Neuronal stem cell (in vitro differentiated cells): ENCODE results near the gene FOXP3.
"Not testable (repeated sequence)": the region's sequence is repeated elsewhere in the genome, so short reads cannot be mapped to it uniquely, and the experiment has no call there.

ENCODE experiments used
- DNase-seq: peaks from one replicate; pipeline ENCODE4 v3.0.0-alpha.2; 2013; ENCODE audit warnings: low spot score
- H2AFZ ChIP-seq: one replicate; pipeline ENCODE4 v1.6.1; 2013; ENCODE audit warnings: mild to moderate bottlenecking, low read length, inconsistent platforms
- H2AK5ac ChIP-seq: 2 replicates; pipeline ENCODE4 v1.6.1; 2013; ENCODE audit warnings: low read depth, mild to moderate bottlenecking, inconsistent platforms, low read length, moderate library complexity, mixed read lengths
- H2BK120ac ChIP-seq: 2 replicates; pipeline ENCODE4 v1.6.1; 2013; ENCODE audit warnings: low read depth, mild to moderate bottlenecking, inconsistent platforms, low read length, moderate library complexity, mixed read lengths
- H2BK12ac ChIP-seq: one replicate; pipeline ENCODE4 v1.6.1; 2013; ENCODE audit warnings: low read length, inconsistent platforms
- H2BK15ac ChIP-seq: 2 replicates; pipeline ENCODE4 v1.6.1; 2013; ENCODE audit warnings: mild to moderate bottlenecking, low read length, inconsistent platforms, mixed read lengths
- H2BK5ac ChIP-seq: one replicate; pipeline ENCODE4 v1.6.1; 2013; ENCODE audit warnings: inconsistent platforms, mild to moderate bottlenecking, low read length, moderate library complexity
- H3K14ac ChIP-seq: one replicate; pipeline ENCODE4 v1.6.1; 2013; ENCODE audit warnings: low read length, inconsistent platforms
- H3K18ac ChIP-seq: 2 replicates; pipeline ENCODE4 v1.6.1; 2013; ENCODE audit warnings: low read length, inconsistent platforms
- H3K23ac ChIP-seq: 2 replicates; pipeline ENCODE4 v1.6.1; 2013; ENCODE audit warnings: low read depth, mild to moderate bottlenecking, mixed read lengths, low read length, inconsistent platforms; ENCODE audit not compliant: poor library complexity
- H3K27ac ChIP-seq: replicated peaks from 3 replicates; pipeline ENCODE4 v1.5.1; 2013; ENCODE audit warnings: low read length, inconsistent platforms
- H3K27me3 ChIP-seq, 3 experiments: 2 replicates each; pipeline ENCODE4 v1.6.1; 2013; ENCODE audit warnings: low read length in 3 of 3, mild to moderate bottlenecking in 2 of 3, inconsistent platforms in 1 of 3, low read depth in 1 of 3, mixed read lengths in 1 of 3, moderate library complexity in 1 of 3; ENCODE audit not compliant: control insufficient read depth in 3 of 3, insufficient read depth in 3 of 3
- H3K36me3 ChIP-seq, 2 donors: replicated peaks in 1 of 2; 2 replicates each; pipeline ENCODE4 v1.6.1; 2013; ENCODE audit warnings: low read length in 2 of 2; ENCODE audit not compliant: control insufficient read depth in 2 of 2, insufficient read depth in 2 of 2
- H3K4ac ChIP-seq: 2 replicates; pipeline ENCODE4 v1.6.1; 2013; ENCODE audit warnings: inconsistent platforms, mild to moderate bottlenecking, low read length, moderate library complexity
- H3K4me1 ChIP-seq, 2 donors: 1 replicate in 1 of 2; 2 replicates in 1 of 2; pipeline ENCODE4 v1.6.1; 2013; ENCODE audit warnings: low read length in 2 of 2, low read depth in 1 of 2; ENCODE audit not compliant: control insufficient read depth in 2 of 2, insufficient read depth in 1 of 2
- H3K4me2 ChIP-seq: one replicate; pipeline ENCODE4 v1.6.1; 2013; ENCODE audit warnings: mild to moderate bottlenecking, low read length, inconsistent platforms; ENCODE audit not compliant: insufficient read depth, poor library complexity, severe bottlenecking
- H3K4me3 ChIP-seq, 2 donors: 2 replicates each; pipeline ENCODE4 v1.5.1; 2013; ENCODE audit warnings: low read length in 2 of 2, mild to moderate bottlenecking in 2 of 2, inconsistent platforms in 1 of 2, moderate library complexity in 1 of 2
- H3K79me1 ChIP-seq: one replicate; pipeline ENCODE4 v1.6.1; 2013; ENCODE audit warnings: low read depth, mild to moderate bottlenecking, inconsistent platforms, low read length, moderate library complexity
- H3K9ac ChIP-seq: one replicate; pipeline ENCODE4 v1.6.1; 2013; ENCODE audit warnings: mild to moderate bottlenecking, low read depth, low read length, inconsistent platforms; ENCODE audit not compliant: poor library complexity
- H3K9me3 ChIP-seq, 2 donors: replicated peaks in 1 of 2; 2 replicates each; pipeline versions ENCODE3 to v1.6.1; 2013; ENCODE audit warnings: low read length in 2 of 2, mild to moderate bottlenecking in 2 of 2, inconsistent platforms in 1 of 2, low read depth in 1 of 2, mixed read lengths in 1 of 2, moderate library complexity in 1 of 2; ENCODE audit not compliant: control insufficient read depth in 2 of 2, insufficient read depth in 1 of 2
- H4K8ac ChIP-seq: one replicate; pipeline ENCODE4 v1.6.1; 2013; ENCODE audit warnings: low read depth, mild to moderate bottlenecking, inconsistent platforms, low read length, moderate library complexity
- H4K91ac ChIP-seq: one replicate; pipeline ENCODE4 v1.6.1; 2013; ENCODE audit warnings: low read length, low read depth, mild to moderate bottlenecking, inconsistent platforms; ENCODE audit not compliant: poor library complexity
- WGBS, 2 donors: extraction: QIAGEN DNeasy Blood & Tissue Kit; methylation state at CpG; one replicate each; pipeline ENCODE4 v1.1.7; 2013; ENCODE audit warnings: missing lambda C conversion rate in 2 of 2, mixed read lengths in 1 of 2; ENCODE audit not compliant: insufficient read length in 2 of 2, insufficient replicate concordance in 1 of 2; ENCODE audit errors: extremely low coverage in 2 of 2; 5-methylcytosine and 5-hydroxymethylcytosine counted together

FOXP3 gene

GRCh38 chrX:49308604-49309269, 44.2 kb upstream of the FOXP3 start:
- H2AFZ ChIP-seq, result peak overlapping the region; percentile 16
- H3K4me1 ChIP-seq, result peaks cover 0 to 2% of the 10 kb centered on the region in 2 donors
- peaks cover 0 to 18% (median 0%) of the 10 kb centered on the region in 3 experiments for H3K27me3 ChIP-seq
- H2BK12ac ChIP-seq, result no peak overlapping the region
- H3K36me3 ChIP-seq, result no peaks in the 10 kb centered on the region
- H3K4me3 ChIP-seq, result no peak overlapping the region
- H3K4ac ChIP-seq, result no peak overlapping the region
- H3K14ac ChIP-seq, result peak overlapping the region; percentile 8
- no peak overlapping the region for H3K4me2 ChIP-seq
- no peak overlapping the region for H2BK120ac ChIP-seq
- no peaks in the 10 kb centered on the region for H3K79me1 ChIP-seq
- H3K18ac ChIP-seq, result no peak overlapping the region
- H3K9me3 ChIP-seq, result no peaks in the 10 kb centered on the region
- DNase-seq, result no peak
- no peak overlapping the region for H4K8ac ChIP-seq
- no peak overlapping the region for H3K9ac ChIP-seq
- no peak overlapping the region for H2BK5ac ChIP-seq
- no peak overlapping the region for H3K27ac ChIP-seq
- H3K23ac ChIP-seq, result no peak overlapping the region
- no peak overlapping the region for H2AK5ac ChIP-seq
- no CpG with 5 or more reads among the region's 15 CpGs for WGBS, 2 donors
- no peak overlapping the region for H4K91ac ChIP-seq
- no peak overlapping the region for H2BK15ac ChIP-seq

GRCh38 chrX:49307775-49308174, 43.3 kb upstream of the FOXP3 start:
- not testable (repeated sequence) for H3K14ac ChIP-seq, H4K91ac ChIP-seq, DNase-seq, H3K4me2 ChIP-seq, H3K23ac ChIP-seq, H3K9ac ChIP-seq, H2BK12ac ChIP-seq, H3K36me3 ChIP-seq, H2BK5ac ChIP-seq, H3K27ac ChIP-seq, H3K4me1 ChIP-seq, H3K79me1 ChIP-seq, H2AK5ac ChIP-seq, H2BK120ac ChIP-seq, H2AFZ ChIP-seq, H3K18ac ChIP-seq, H3K4me3 ChIP-seq, H2BK15ac ChIP-seq, H3K9me3 ChIP-seq, H3K4ac ChIP-seq, H4K8ac ChIP-seq
- H3K27me3 ChIP-seq, result peaks cover 0 to 16% (median 0%) of the 10 kb centered on the region in 3 experiments
- WGBS, 2 donors, result no CpG with 5 or more reads among the region's 2 CpGs

GRCh38 chrX:49303346-49303745, 38.8 kb upstream of the FOXP3 start, which contains the start of gene GAGE10:
Gene GAGE10, plus strand, starts transcription at chrX:49303646. Its CDS starts 1,214 bp downstream, at chrX:49304860.
- peaks cover 0 to 2% (median 0%) of the 10 kb centered on the region in 3 experiments for H3K27me3 ChIP-seq
- H3K9ac ChIP-seq, result no peak within 1 kb of the TSS
- H2BK5ac ChIP-seq, result no peak within 1 kb of the TSS
- H3K4me2 ChIP-seq, result no peak within 1 kb of the TSS
- no peak within 1 kb of the TSS for H4K8ac ChIP-seq
- H3K14ac ChIP-seq, result no peak within 1 kb of the TSS
- H3K79me1 ChIP-seq, result no peaks in the 10 kb centered on the region
- DNase-seq, result no peak
- no peak within 1 kb of the TSS for H3K27ac ChIP-seq
- H3K36me3 ChIP-seq, result no peaks in the 10 kb centered on the region
- H3K4me1 ChIP-seq, result no peaks in the 10 kb centered on the region
- no CpG with 5 or more reads among the region's 15 CpGs for WGBS, 2 donors
- H2BK120ac ChIP-seq, result no peak within 1 kb of the TSS
- H2BK12ac ChIP-seq, result no peak within 1 kb of the TSS
- H3K4me3 ChIP-seq, result no peak within 1 kb of the TSS
- H3K4ac ChIP-seq, result no peak within 1 kb of the TSS
- H3K18ac ChIP-seq, result no peak within 1 kb of the TSS
- H3K23ac ChIP-seq, result no peak within 1 kb of the TSS
- no peak within 1 kb of the TSS for H2AK5ac ChIP-seq
- no peak within 1 kb of the TSS for H4K91ac ChIP-seq
- H2BK15ac ChIP-seq, result no peak within 1 kb of the TSS
- no peaks in the 10 kb centered on the region for H3K9me3 ChIP-seq
- no peak within 1 kb of the TSS for H2AFZ ChIP-seq

GRCh38 chrX:49300703-49301102, 36.2 kb upstream of the FOXP3 start:
- WGBS, 2 donors, result no CpG with 5 or more reads among the region's 1 CpG
- no peaks in the 10 kb centered on the region for H3K79me1 ChIP-seq
- no peak overlapping the region for H3K18ac ChIP-seq
- H3K23ac ChIP-seq, result no peak overlapping the region
- H2BK12ac ChIP-seq, result no peak overlapping the region
- H3K4me2 ChIP-seq, result no peak overlapping the region
- H3K14ac ChIP-seq, result no peak overlapping the region
- no peak overlapping the region for H2AK5ac ChIP-seq
- H2BK120ac ChIP-seq, result no peak overlapping the region
- no peak overlapping the region for H2AFZ ChIP-seq
- H3K9me3 ChIP-seq, result no peaks in the 10 kb centered on the region
- H3K9ac ChIP-seq, result no peak overlapping the region
- H4K91ac ChIP-seq, result no peak overlapping the region
- no peak for DNase-seq
- H3K4ac ChIP-seq, result no peak overlapping the region
- no peak overlapping the region for H4K8ac ChIP-seq
- H3K27ac ChIP-seq, result no peak overlapping the region
- no peaks in the 10 kb centered on the region for H3K27me3 ChIP-seq
- no peak overlapping the region for H3K4me3 ChIP-seq
- no peak overlapping the region for H2BK5ac ChIP-seq
- H3K4me1 ChIP-seq, result no peaks in the 10 kb centered on the region
- H3K36me3 ChIP-seq, result no peaks in the 10 kb centered on the region
- no peak overlapping the region for H2BK15ac ChIP-seq
